GM19023 (cell line): ENCODE measurements around the gene MORN1.
"Not testable (repeated sequence)": the region's sequence is repeated elsewhere in the genome, so short reads cannot be mapped to it uniquely, and the experiment has no call there.

Source experiments
- ATAC-seq: cut with Tn5 transposase; IDR thresholded peaks from one replicate; pipeline ENCODE4 v1.9.1; 2021; ENCODE audit warnings: mild to moderate bottlenecking, moderate library complexity; ENCODE audit not compliant: unreplicated experiment

MORN1 gene

DNA sequence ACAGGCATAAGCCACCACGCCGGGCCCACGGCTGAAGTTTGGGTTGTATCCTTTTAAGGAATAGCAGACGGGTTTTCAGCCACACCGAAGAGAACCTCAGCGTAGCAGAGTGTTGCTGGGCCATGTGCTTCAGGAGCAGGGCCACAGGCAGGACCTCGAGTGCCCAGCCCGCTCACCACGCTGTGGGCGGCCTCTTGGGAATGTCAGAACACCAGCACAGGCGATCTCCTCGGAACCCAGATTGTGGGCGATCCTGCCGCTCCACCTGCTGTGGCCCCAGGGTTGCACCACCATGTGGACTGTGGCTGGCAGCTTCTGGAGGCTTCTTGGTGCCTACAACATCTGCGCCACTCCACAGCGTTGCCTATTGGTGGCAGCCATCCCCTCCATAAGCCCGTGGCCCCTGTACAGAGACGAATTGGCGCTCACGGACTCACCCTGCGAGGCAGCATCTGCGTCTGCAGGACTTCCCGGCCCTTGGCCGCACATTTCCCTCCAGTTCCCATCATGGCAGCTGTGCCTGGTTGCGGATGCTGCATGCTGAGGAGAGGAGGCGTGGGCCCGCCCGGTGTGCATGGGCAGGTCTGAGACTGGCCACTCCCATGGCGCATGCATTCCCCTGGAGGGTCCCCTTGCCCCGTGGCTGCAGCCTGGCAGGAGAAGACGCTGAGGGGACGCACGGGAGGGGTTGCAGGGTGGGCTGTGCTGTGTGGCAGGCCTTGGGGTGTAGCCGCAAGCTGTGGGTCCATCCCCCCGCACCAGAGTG, 93.9 kb downstream of the MORN1 start:
- ATAC-seq, result no peak

DNA sequence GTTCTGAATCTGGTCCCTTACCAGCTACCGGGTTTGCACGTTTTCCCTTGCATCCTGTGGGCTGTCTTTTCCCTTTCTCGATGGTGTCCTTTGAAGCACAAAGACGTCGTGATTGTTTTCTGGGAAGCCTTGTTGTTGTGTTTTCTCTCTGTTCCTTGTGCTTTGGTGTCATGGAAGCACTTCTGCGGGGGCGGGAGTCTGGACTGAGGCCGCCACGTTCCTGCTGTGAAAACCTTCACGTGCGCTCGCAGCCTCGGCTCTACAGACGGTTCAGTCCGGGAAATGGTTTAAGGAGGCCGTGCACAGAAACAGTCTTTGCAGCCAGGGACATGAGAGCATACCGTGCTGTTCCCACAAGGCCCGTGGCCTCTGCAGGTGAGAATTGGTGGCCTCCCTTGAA, 94.7 kb downstream of the MORN1 start:
- no peak for ATAC-seq

DNA sequence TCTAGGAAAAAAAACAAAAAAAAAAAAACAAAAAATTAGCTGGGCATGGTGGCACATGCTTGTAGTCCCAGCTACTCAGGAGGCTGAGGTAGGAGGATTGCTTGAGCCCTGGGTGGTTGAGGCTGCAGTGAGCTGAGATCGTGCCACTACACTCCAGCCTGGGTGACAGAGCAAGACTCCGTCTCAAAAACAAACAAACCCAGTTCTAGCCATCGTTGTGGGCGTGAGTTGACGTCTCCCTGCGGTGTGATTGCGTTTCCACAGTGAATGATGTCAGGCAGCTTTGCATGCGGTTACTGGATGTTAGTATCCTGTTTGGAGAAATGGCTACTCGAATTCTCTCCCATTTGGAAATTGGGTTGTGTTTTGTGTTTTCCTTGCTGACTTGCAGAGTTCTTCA, 95.1 kb downstream of the MORN1 start:
- ATAC-seq, result not testable (repeated sequence)

DNA sequence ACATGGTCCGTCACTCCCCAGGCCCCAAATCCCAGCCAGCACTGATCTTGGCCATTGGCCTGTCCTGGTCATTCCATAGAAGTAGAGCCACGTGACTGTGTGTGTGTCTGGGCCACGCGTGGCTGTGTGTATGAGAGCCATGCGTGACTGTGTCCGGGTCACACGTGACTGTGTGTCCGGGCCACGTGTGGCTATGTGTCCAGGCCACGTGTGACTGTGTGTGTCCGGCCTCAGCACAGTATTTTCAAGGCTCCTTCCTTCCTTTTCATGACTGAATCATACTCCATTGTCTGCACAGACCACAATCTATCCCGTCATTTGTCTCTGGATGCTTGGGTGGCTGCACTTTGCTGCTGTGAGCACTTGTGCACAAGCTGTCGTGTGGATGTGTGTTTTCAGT, 95.8 kb downstream of the MORN1 start:
- no peak for ATAC-seq

DNA sequence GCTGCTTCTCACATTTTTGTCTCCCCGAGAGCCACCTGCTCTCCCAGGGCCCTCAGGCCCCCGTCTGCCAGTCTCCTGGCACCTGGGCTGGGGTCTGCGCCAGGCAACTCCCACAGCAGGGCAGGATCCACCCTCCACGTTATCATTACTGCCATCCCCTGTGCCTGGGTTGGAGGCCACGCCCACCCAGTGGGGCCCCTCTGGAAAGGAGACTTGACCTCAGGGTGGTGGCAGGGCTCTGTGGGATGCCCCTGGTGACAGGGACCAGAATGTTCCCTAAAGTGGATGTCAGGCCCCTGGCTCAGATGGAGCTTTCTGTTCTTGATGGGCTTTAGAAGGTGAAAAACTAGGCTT, 96.7 kb downstream of the MORN1 start:
- no peak for ATAC-seq

DNA sequence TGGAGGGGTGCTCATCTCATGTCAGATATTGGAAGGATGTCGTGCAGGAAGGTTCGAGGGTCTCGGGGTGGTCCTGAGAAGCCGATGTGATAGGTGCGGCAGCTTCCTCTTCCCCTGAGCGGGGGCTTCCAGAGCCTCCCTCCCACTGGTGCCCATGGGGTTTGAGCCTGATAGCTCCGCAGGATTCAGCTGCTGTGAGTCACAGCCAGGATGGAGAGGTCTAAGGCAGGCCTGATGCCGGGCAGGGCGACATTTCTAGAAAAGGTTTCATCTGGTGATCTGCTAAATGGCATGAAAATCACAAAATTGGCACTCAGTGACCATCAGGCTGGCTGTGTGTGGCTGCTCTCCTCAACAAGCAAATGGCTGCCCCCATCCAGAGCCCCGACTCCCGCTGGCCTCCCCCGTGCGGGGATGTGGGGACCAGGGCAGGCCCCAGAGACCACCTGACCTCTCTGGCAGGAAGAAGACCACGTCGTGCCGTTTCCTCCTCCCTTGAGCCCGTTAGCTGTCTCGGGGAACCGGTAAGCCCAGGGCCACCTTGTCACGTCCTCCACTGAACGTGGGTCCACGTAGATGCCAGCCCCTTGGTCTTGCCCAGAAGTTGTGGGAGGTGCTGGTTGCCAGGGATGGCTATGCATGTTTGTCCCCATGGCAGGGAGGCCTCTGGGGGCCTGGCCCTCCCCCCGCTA, 97.2 kb downstream of the MORN1 start:
- ATAC-seq, result no peak

DNA sequence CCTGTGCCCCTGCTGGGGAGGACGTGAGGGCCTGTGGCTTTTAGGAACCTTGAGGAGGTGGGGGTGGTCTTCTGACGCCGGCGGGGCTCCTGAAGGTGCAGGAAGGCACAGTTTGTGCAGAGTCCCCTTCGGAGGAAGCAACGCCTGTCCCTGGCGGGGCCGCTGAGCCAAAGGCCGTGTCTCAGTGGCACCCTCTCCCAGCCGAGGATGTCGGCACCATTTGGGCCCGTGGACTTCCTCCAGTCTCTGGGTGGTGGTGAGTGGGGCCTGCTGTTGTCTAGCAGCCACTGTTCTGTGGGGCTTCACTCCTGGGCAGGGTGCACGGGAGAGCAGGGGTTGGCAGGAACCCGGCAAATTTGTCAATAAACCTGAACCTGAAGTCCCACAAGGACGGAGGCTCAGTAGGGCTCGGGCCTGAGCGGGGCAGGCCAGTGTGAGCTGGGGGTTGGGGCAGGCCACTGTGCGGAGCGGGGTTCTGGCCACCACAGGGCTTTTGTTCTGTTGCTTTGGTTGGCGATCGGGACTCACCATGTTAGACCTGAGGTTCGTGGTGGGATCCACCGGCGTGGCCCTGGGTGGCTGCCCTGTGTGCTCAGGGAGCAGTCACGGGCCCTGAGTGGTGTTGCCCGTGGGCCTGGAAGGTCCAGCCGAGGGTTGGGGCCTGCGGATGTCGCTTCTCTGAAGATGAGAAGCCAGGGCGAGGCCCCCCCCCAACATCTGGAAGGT, 98.5 kb downstream of the MORN1 start:
- ATAC-seq, result no peak

DNA sequence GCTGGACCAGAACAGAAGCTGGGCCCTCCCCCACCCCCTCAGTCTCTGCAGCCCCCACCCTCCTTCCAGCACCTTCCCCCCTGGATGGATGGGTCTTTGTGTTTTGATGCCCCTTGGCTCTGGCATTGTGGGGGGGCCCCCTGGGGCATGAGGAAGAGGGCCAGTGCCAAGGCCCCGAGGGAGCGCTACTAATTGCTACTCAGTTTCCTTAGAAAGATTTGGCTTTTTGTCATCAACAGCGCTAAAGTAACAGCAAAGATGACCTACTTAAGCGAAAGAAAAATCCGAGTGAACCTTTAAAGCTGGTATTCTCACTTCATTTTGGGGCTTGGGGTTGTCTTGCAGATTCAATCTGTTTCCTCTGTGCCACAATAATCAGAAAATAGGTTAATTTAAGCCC, 99.8 kb downstream of the MORN1 start:
- no peak for ATAC-seq

DNA sequence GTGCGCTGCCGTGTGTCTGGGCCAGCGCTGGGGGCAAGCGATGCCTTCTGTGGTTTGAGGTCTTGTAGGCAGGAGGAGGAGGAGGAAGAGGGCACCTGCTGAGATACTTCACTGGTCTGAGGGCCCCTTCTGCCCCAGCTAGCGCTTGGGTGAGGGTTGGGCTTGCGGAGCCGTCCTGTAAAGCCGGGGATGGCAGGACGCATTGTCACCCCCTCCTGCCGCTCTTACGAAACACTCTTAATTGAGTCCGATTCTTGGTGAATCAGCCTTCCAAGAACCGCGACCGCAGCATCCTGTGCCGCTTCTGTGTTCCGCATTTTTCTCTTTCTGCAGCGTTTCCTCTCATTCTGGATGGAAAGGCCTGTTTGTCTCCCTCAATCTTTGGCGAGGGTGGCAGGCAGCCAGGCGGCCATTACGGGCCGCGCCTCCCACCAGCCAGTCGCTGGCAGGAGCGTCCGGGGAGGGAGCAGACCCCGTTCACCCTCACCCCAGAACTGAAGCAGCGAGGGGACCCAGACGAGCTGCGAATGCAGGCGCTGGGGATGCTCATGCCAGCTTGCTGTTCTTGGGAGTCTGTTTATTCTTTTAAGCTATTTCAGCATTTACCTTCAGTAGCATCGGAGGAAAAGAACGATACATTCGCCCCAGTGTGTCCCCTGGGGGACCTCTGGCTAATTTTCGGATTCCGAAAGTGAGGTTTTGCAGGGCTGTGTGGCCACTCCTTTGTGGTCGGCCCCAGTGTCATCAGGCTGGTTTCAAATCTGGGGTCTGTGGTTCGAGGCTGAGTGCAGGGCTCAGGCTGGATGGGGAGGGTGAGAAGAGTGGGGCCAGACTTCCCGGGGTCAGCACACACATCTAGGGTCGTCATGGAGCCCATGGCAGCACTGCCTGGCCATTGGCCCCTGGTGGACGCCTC, 100.5 kb downstream of the MORN1 start:
- peak; percentile 53 for ATAC-seq

DNA sequence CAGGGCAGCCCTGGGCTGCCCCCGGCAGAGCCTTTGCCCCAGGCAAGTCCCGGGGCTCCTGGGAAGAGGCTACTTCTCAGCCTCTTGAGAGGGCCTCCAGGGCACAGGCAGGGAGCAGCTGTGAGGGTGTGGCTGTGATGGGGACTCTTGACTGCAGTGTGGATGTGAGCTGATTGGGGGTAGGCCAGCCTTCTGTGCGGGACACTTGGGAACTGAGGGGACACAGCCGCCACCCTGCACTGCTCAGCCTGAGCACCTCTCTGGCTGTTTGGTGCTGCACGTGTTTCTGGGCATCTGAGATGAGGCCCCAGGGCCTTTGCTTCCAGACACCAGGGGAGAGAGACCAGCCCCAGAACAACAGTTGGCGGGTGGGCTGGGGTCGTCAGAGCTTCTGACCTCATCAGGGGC, 101.2 kb downstream of the MORN1 start:
- no peak for ATAC-seq

DNA sequence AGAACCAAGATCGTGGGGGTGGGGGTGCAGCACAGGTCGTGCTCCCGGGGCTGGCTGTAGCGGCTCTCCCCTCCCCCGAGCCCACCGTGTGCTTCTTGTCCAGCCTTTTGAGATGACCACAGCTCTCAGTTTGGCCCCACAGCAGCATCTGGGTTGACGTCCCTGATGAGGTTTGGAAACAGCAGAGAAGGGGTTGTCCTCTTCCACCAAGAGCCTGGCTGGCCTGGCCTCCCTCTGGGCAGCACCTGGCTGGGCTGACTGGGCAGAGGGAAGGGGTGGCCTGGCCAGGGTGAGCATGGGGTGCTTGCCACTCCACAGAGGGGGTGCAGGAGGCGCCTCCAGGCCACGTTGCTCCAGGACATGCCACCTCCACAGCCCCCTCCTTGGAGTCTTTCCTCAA, 101.7 kb downstream of the MORN1 start:
- no peak for ATAC-seq

DNA sequence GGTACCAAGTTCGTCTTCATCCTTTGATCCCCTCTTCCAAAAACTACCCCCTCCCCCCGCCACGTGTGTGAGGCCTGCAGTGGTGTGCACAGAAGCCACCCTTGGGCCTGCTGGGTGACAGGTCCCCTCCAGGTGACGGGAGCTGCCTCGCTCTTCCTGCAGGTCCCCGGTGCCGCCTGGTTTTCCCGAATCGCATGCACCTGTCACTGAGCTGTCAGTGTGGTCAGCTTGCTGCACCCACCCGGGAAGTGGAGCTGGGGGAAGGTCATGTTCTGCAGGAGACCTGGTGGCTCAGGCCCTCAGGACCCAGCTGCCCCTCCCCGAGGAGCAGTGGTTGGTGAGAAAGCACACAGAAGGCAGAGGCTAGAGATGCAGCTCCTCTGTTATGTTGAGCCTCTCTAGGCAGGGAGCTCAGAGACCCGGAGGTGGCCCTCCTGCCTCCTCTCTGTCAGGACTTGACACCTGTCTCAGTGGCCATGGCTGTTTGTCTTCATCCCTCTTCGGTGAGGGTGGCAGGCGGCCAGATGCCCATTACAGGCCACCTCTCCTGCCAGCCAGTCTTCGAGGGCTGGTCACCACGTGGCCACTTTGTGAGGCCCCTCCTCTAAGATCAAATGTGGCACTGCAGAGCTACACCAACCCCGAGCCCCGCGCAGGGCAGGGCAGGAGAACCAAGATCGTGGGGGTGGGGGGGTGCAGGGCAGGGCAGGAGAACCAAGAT, 102.4 kb downstream of the MORN1 start:
- no peak for ATAC-seq

DNA sequence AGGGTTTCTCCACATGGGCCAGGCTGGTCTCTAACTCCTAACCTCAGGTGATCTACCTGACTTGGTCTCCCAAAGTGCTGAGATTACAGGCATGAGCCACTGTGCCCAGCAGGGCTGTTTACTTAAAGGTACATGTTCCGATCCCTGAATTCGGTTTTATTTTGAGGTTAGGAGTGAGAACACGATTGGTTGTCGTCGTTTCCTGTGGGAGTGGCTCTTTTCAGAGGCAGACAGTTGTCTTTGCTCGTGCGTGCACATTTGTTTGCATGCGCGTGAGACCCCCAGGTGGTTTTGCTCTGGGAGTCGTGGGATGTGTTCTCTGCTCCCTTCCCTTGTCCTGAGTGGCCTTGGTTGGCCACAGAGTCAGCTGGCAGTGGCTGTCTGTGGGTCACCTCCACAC, 103.0 kb downstream of the MORN1 start:
- ATAC-seq, result no peak

DNA sequence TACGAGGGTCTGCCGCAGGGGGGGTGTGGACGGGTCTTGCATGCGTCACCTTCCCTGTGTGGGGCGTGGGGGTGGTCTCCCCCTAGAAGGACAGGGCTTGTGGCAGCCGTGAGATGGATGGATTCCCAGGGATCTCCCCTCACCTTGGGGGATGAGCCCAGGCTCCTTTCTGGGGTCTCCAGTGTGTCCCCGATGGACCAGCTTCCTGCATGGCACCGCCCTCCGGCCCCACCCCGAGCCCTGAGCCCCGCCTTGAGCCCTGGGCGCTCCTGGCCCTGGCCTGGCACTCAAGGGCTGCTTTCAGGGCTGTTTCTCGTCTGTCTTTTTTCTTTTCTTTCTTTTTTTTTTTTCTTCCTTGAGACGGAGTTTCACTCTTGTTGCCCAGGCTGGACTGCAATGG, 103.7 kb downstream of the MORN1 start:
- no peak for ATAC-seq

DNA sequence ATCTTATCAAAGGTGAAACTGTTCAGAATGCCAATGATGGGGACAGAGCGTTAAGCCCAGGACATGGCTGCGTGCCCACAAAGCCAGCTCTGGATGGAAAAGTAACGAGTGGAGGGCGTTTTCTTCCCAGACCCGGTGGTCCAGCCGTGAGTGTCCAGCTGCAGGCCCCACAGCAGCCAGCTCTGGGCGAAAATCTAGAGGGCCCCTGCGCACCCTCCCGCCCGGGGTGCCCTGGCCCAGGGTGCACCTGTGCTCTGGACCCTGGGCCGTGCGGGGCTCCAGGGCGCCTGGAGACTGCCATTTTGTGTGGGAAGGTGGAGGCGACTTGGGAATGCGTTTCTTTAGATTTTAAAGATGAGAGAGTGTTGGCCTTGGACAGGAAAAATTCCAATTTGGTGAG, 104.4 kb downstream of the MORN1 start:
- ATAC-seq, result no peak

DNA sequence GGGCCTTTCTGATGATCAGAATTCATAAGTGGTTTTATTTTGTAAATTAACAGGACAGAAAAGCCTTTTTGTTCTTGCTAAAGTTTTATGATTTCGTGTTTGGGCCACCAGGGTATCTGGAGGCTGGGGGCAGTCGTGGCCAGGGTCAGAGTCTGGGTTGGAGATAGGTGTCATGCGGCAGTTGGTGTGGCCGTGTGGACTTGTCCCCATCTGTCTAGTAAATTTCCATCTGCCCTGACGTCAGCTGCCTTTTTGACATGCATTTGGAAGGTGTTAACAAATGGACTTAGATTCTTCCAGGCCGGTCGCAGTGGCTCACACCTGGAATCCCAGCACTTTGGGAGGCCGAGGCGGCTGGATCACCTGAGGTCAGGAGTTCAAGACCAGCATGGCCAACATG, 106.4 kb downstream of the MORN1 start:
- ATAC-seq, result no peak

DNA sequence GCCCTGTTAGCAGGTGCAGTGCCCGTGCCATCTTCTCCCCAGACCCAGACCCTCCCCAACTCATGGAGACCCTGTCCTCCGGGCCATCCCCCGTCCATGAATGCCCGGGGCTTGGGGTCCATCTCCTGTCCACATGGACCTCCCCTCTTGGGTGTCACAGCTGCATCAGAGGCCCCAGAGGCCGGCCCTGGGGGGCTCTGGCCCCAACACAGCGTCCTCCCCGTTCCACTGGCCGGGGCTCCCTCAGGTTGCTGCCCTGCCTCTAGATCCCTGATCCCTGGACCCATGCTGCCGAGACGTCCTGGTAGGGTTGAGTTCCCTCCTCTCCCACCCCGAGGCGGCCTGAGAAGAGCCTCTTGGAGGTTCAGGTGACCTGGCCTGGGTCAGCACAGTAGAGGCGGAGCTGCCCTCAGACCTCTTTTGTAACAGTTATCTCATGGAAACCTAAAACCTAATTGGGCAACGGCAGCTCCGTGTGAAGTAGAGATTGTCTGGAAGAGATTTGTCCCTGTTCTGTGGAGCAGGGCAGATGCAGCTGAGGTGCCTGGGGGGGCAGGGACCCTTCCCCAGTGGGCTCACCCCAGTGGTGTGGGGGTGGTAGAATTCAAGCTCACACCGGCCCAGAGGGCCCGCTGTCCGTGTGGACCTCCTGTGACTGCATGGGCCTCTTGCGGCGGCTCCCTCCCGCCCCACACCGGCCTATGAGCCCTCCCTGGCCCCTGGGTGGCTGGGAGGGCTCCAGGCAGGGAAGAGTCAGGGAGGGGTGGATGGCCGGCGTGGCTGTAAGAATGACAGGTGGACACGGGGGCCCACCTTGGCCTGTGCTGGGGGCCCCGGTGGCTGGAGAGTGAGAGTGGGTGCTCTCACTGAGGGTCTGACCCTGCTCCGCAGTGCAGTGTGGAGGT, 107.1 kb downstream of the MORN1 start:
- ATAC-seq, result no peak

DNA sequence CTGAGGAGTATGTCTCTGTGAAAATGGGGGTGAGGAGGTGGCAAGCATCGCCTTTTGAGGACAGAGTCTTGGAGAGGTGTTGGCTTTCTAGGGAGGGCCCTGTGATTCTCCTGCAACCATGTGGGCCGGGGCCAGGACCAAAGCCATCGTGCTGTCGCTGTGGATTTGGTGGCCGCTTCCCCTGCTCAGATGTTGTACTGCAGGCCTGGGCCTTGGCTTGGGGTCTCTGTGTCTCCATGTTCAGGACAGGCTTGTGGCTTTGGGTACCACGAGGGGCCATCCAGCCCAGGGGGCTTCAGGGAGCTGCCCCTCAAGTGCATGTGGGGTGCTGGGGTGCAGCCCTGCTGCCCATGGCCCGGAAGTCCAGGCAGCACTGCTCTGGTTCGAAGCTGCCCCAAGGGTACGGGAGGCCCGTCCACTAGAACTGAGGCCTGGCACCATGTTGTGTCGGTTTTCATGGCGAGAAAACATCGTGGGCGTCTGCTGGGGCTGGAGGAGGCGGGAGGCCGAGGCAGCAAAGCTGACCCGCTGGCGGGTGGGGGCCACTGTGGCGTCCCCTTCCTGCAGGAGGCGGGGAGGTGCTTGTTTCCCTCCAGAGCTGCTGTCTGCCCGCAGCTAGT, 107.9 kb downstream of the MORN1 start:
- ATAC-seq, result no peak
